CD4-positive, alpha-beta T cell treated with Interleukin-1 beta for 1 hour (primary cell): ENCODE results near the gene EXOC2.
"Not testable (repeated sequence)": the region's sequence is repeated elsewhere in the genome, so short reads cannot be mapped to it uniquely, and the experiment has no call there.

ENCODE experiments used
- DNase-seq, 2 donors: peaks; one replicate each; pipeline ENCODE4 v3.0.0-alpha.2; 2020 to 2022

EXOC2 gene

GRCh38 chr6:582370-582769 is 110.6 kb downstream of the EXOC2 start:
- no peak for DNase-seq

- no peak for DNase-seq
These were observed 113.6 kb downstream of the EXOC2 start for GRCh38 chr6:579339-579738.

DNA sequence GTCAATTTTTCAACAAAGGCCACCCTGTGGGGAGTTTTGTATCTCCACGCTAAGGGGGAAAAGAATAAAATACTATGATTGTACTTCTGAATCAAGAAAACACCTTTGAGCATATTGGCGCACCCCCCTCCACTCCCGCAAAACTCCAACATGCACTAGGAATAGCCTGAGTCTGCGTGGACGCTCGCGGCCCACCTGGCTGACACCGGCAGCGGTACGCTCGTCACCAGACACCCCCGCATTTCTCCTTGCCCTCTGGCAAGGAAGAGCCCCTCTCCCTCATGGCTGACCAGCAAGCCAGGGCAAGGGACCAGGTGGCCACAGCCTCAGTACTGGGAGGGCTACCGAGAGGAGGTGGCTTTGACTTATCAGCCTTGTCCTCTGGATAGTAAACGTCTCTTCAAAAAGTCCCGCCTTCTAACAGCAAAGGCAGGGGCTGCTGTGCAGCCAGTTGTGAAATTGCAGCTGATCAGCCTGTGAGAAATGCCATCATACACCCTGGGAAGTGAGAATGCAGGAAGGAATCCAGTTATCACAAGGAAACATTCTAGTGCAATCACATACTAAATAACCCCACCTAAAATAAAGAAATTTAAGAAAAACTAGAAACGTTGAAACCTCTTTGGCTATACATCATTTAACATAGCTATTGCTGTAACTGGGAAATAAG is 120.2 kb downstream of the EXOC2 start:
- no peak for DNase-seq

- DNase-seq: no peak
These were observed 121.0 kb downstream of the EXOC2 start for GRCh38 chr6:571892-572291.

GRCh38 chr6:570825-571224 is 122.1 kb downstream of the EXOC2 start:
- DNase-seq: no peak

GRCh38 chr6:568954-569523 is 123.9 kb downstream of the EXOC2 start:
- DNase-seq: no peak

DNA sequence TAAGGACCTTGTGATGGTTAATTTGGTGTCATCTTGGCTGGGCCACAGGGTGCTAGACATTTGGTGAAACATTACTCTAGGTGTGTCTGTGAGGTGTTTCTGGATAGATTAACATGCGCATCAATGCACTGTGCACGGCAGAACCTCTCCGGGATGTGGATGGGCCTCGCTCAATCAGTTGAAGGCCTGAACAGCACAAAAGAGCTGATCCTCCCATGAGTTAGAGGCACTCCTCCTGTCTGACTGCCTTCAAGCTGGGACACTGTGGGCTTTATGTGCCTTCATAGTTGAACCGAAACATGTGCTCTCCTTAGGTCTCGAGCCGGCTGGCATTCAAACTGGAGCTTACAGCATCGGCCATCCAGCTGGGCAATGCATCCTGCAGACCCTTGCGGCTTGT is 124.9 kb downstream of the EXOC2 start:
- DNase-seq: no peak

GRCh38 chr6:563863-564262 is 129.1 kb downstream of the EXOC2 start:
- DNase-seq: no peak

- no peak for DNase-seq
These were observed 130.8 kb downstream of the EXOC2 start for GRCh38 chr6:562052-562676.

GRCh38 chr6:561335-561734 is 131.6 kb downstream of the EXOC2 start:
- not testable (repeated sequence) for DNase-seq

DNA sequence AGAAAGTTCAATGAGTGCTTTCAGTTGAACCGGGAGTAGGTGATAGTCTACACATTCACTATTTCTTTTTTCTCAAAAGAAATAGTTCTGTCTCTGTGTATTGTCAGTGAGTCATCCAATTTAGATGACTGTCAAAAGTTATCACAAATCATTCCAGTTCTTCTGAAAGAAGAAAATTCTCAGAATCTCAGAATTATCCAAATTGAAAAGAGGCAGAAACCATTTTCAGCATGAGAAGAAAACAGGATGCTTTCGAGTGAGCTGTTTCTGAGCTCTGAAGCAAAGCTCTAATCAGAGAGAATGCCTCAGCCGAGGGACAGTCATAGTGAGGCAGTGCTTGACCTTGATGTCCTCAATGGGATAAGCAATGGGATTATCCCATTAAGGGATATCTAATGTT is 134.0 kb downstream of the EXOC2 start:
- no peak for DNase-seq

GRCh38 chr6:558089-558488 is 134.8 kb downstream of the EXOC2 start:
- DNase-seq: no peak

DNA sequence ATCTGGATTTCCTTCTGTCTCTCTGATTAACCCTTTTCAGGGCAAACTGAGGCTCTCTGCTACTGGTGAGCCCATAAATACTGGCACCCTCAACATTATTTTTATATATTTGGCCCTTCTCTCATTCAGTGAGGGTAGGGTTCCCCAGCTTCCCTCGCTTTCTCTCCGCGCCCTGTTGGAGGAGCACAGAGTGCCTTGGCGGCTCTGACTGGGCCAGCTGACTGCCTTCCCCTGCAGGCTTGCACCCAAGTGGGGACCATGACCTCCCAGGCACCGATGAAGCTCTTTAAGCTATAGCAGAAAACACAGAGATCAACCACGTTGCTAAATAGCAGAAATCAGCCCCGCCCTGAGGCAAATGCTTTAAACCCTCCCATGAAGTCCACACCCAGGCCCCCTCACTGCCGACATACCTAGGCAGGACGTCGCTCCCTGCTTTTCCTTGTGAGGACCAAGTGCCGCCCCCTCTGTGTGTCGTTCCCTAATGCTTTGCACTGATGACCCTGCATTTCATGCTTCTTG is 141.0 kb downstream of the EXOC2 start:
- DNase-seq: no peak

- DNase-seq: no peak
These were observed 141.5 kb downstream of the EXOC2 start for GRCh38 chr6:551405-551804.

GRCh38 chr6:549906-550305 is 143.0 kb downstream of the EXOC2 start:
- no peak for DNase-seq

DNA sequence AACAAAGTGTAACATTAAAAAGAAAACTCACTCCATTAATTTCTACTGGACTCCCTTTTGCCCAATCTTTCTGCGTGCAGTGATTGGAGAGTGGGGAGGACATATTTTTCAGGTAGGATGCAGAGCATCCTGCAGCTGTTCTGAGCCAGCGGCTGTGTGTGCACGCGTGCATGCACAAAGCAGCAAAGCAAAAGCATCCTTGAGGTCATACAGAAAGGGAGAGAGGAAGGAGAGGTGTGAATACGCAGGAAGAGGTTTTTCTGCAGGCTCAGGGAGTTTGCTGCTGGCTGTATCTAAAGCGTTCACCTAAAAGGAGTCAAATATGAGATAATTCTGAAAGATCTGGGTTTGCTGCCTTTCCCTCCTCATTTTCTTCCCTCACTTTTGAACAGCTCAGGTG is 144.4 kb downstream of the EXOC2 start:
- DNase-seq: peak in 1 of 2 donors; percentile 16

DNA sequence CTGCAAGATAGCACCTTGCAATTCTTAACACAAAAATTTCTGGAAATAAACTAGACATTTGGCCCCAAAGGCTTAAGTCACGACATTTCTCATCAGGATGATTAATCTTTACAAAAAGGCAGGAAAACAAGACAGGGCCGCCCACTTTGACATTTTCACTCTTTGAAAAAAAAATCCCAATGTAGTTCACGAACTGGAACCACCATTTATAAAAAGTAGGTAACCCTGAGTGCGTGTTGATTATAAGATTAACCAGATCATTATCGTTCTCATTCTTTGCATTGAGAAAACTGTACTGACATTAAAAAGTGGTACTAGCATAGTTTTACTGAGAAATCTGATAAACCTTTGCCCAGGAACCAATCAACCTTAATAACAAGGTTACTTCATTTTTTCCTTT is 144.8 kb downstream of the EXOC2 start:
- DNase-seq: no peak

DNA sequence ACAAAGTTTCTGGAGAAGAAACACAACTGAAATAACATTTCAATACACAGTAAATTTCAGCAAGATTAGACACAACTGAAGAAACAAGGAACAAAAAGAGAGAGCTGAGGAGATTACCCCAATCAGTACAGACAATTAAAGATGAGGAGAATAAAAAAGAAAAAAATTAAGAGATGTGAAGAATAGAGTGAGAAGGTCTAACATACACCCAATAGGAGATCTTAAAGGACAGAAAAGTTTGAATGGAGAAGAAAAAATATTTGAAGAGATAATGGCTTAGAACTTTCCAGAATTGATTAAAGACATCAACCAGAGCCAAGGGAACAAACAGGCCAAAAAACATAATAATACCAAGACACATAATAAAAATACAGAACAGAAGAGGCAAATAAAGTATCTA is 152.4 kb downstream of the EXOC2 start:
- no peak for DNase-seq

GRCh38 chr6:537114-537513 is 155.8 kb downstream of the EXOC2 start:
- no peak for DNase-seq

GRCh38 chr6:530425-530824 is 162.5 kb downstream of the EXOC2 start:
- DNase-seq: no peak

DNA sequence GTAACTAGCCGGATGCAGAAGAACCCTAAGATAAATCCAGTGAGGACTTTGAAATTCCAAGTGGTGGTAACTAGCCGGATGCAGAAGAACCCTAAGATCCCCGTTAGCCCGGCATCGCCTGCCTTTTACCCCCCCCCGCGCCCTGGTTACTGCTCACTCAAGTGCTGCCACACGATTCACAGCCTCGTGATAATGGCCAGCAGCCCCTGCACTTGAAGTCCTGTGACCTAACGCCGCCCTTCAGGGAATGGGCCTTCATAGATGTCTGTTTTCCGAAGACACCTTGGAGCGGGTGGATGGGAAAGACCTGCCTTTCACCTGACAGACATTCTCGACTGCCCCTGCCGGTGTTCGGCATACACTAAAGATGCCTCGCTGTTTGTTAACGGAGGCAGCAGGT is 163.9 kb downstream of the EXOC2 start:
- no peak for DNase-seq

GRCh38 chr6:527989-528673 is 164.8 kb downstream of the EXOC2 start:
- no peak for DNase-seq

GRCh38 chr6:524803-525202 is 168.1 kb downstream of the EXOC2 start:
- DNase-seq: peak; percentile 27 to 47

DNA sequence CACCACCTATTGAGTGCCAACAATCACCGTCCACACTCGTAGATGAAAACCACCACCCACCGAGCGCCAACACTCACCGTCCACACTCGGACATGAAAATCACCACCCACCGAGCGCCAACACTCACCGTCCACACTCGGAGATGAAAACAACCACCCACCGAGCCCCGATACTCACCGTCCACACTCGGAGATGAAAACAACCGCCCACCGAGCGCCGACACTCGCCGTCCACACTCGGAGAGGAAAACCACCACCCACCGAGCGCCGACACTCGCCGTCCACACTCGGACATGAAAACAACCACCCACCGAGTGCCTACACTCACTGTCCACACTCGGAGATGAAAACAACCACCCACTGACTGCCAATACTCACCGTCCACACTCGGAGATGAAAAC is 172.1 kb downstream of the EXOC2 start:
- no peak for DNase-seq
